SHP77 (cell line): ENCODE data around the gene FAR2.
"Not testable (repeated sequence)": the region's sequence is repeated elsewhere in the genome, so short reads cannot be mapped to it uniquely, and the experiment has no call there.

ENCODE experiments used
- DNase-seq, 2 experiments: peaks; one replicate each; lab custom pipeline; 2025; lab: John Stamatoyannopoulos, UW

The FAR2 gene

GRCh38 chr12:29234552-29234951 is 85.5 kb downstream of the FAR2 start:
- DNase-seq = no peak

DNA sequence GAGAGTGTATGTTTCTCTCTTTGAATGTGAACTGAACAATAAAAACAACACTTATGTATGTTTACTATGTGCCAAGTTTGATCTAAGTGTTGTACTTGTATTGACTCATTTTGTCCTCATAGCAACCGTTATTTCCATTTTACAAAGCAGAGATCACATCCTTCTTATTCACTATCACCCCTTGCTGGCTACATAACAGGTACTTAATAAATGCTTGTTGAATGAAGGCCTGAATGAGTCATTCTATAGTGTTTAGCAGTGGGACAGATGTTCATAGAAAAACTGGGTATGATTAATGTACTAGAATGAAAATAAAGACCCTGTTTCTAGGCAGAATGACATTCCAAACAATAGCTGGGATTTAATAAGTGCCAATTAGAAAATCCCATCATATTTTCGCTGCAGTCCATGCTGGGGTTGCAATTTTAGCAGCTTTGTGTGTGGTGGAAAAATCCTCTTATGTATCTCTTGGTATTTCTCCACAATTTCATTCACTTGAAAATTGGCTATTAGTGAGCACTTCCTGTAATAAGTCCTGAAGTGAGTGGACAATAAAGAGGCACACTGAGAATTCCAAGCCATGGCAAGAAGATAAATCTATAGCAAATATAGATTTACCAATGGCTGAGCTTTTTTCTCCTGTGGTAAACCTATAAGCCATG is 86.0 kb downstream of the FAR2 start:
- no peak for DNase-seq

- DNase-seq = no peak
Measured at GRCh38 chr12:29238822-29239291, 89.8 kb downstream of the FAR2 start.

DNA sequence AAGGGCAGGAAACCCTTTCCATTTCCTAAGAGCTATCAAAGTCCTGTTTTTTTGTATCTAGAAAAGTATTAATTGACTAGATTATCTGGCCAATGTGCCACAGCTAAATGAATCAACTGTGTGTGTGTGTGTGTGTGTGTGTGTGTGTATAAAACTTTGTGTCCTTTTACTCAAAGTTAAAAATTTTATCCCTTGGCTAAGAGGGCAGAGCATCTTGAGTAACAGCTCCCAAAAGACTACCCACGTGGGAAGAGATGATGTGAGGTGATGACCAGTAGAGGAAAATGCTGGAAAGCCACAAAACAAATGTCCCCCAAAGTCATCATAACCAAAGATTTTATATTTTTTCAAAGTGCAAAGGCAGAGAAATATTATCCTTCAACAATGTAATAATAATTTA is 90.3 kb downstream of the FAR2 start:
- DNase-seq = no peak

GRCh38 chr12:29240441-29240840 is 91.4 kb downstream of the FAR2 start:
- DNase-seq = no peak

GRCh38 chr12:29241821-29242591 is 92.9 kb downstream of the FAR2 start:
- DNase-seq = no peak

- DNase-seq = no peak
Measured at GRCh38 chr12:29242921-29243431, 93.9 kb downstream of the FAR2 start.

GRCh38 chr12:29244159-29244765 is 95.2 kb downstream of the FAR2 start:
- no peak for DNase-seq

DNA sequence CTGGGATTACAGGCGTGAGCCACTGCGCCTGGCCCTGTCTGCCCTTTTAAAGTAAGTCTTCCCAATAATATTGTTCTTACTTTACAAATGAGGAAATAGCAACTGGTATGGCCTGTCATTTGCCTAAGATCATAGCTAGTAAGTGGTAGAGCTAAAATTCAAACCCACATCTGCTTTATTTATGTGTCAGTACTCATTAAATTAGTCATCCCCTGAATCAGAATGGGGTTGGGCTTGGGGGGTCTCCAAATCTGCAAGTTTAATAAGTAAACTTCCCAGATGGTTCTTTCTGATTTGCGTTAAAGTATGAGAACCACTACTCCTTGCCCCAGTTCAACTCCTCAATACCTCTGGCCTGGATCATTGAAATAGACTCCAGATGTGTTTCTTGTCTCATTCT is 96.2 kb downstream of the FAR2 start:
- no peak for DNase-seq

GRCh38 chr12:29249930-29250329 is 100.9 kb downstream of the FAR2 start:
- DNase-seq = no peak

GRCh38 chr12:29253906-29254625 is 105.0 kb downstream of the FAR2 start:
- no peak for DNase-seq

- no peak for DNase-seq
Measured at GRCh38 chr12:29255042-29255441, 106.0 kb downstream of the FAR2 start.

DNA sequence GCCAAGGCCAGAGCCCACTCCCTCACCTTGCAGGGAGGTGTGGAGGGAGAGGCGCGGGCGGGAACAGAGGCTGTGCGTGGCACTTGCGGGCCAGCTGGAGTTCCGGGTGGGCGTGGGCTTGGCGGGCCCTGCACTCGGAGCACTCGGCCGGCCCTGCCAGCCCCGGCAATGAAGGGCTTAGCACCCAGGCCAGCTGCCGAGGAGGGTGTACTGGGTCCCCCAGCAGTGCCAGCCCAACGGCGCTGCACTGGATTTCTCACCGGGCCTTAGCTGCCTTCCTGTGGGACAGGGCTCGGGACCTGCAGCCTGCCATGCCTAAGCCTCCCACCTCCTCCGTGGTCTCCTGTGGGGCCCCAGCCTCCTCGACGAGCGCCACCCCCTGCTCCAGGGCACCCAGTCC is 107.5 kb downstream of the FAR2 start:
- DNase-seq = no peak

DNA sequence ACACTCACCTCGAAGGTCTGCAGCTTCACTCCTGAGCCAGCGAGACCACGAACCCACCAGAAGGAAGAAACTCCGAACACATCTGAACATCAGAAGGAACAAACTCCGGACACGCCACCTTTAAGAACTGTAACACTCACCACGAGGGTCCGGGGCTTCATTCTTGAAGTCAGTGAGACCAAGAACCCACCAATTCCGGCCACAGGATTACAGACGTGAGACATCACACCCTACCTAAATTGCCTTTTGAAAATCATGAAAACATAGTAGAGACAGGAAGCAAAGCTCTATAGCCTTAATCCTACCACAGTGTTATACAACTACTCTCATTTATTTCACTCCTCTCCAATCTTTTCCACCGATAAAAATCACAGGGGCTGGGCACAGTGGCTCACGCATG is 108.6 kb downstream of the FAR2 start:
- not testable (repeated sequence) for DNase-seq

DNA sequence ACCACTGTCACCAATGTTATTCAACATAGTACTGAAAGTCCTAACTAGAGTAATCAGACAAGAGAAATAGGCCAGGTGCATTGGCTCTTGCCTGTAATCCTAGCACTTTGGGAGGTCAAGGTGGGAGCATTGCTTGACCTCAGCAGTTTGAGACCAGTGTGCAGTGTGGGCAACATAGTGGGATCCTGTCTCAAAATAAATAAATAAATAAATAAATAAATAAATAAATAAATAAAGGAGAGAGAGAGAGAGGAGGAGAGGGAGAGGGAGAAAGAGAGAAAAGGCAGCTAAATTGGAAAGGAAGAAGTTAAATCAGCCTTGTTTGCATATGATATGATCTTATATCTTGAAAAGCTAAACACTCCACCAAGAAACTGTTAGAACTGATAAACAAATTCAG is 115.3 kb downstream of the FAR2 start:
- no peak for DNase-seq

DNA sequence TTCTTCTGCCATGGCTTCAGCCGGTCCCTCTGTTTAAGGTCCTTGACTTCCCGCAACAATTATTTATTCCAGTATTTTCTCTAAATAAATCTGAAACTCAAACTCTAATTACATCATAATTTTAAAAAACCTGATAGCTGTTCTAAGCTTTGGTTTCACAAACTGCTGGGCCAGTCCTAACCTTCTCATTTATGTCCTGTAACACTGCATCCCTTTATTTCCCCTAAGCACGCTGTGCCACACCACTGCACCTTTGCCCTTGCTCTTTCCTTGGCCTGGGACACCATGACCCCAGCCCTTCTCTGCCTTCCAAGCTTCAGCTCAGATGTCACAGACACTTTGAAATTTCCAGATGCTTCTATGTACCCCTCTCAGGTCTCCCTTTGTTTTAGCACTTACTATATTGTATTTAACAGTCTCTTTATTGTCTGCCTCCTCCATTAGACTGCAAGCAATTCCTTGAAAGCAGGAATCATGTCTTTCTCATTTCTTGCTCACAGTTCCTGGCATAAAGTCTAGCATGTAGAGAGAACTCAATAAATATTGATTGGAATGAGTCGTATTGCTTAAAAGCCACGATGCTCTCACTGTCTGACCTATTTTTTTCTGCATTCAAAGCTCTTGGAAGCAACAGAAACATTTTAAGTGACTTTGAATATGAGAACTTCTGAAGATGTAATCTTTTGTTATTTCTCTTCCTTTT is 120.8 kb downstream of the FAR2 start:
- no peak for DNase-seq

- no peak for DNase-seq
Measured at GRCh38 chr12:29270446-29270845, 121.4 kb downstream of the FAR2 start.

DNA sequence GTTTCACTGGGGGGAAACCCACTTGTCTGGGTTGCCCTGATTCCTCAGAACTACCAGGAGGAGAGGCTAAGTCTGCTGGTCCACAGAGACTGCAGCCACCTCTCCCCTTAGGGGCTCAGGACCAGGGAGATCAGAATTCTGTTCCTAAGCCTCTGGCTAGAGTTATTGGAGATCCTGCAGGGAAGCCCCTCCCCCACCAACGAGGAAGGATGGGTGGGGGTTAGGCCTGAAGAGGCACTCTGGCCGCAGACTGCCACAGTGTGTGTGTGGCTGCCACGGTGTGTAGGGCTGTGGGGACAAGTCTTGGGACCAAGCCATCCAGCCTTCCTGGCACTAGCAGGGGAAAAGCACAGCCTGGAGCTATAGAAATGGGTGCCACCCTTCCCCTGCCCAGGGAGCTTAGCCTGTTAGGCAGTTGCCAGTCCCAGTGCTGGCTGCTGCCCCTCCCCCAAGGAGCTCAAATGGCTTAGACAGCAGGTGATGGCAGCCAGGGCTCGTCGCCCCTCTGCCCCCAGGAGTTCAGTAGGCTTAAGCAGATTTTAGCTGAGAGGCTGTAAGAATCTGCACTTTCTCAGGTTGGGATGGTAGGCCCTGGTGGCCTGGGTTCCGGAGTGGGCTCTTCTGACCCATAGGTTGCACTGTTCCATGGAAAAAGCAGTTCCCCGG is 124.2 kb downstream of the FAR2 start:
- DNase-seq = no peak

- no peak for DNase-seq
Measured at GRCh38 chr12:29275834-29276233, 126.8 kb downstream of the FAR2 start.

DNA sequence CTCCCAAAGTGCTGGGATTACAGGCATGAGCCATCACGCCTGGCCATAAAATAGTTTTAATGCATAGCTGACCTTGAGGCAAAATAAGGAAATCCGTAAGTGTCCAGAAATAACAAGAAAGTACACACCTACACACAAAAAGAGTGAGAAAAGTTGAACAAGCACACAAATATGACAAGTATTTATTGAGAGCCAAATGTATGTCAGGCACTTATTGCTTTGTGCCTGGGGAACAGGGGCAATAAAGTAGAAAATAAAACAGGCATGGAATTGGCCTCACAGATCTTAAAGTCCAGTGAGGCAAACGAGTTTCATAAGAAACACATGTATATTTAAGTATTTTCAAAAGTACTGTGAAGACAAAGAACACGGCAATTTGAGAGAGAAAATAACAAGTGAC is 128.2 kb downstream of the FAR2 start:
- DNase-seq = no peak
